ENCODE data around the gene ADGRB2.
A peak's percentile ranks its signal among the peaks of the same experiment; 100 is the strongest.

ADGRB2 gene

GRCh38 chr1:31763671-31764311 is 349 bp downstream of the ADGRB2 start:
- DNase-seq (ENCODE audit: low read depth): no peak

GRCh38 chr1:31762726-31763670 is 1.1 kb downstream of the ADGRB2 start:
- DNase-seq (ENCODE audit: low read depth): no peak

- no peak for DNase-seq (ENCODE audit: low read depth)
These were observed 1.8 kb downstream of the ADGRB2 start for GRCh38 chr1:31762323-31762722.

GRCh38 chr1:31761883-31762282 is 2.3 kb downstream of the ADGRB2 start:
- DNase-seq (ENCODE audit: low read depth): no peak

DNA sequence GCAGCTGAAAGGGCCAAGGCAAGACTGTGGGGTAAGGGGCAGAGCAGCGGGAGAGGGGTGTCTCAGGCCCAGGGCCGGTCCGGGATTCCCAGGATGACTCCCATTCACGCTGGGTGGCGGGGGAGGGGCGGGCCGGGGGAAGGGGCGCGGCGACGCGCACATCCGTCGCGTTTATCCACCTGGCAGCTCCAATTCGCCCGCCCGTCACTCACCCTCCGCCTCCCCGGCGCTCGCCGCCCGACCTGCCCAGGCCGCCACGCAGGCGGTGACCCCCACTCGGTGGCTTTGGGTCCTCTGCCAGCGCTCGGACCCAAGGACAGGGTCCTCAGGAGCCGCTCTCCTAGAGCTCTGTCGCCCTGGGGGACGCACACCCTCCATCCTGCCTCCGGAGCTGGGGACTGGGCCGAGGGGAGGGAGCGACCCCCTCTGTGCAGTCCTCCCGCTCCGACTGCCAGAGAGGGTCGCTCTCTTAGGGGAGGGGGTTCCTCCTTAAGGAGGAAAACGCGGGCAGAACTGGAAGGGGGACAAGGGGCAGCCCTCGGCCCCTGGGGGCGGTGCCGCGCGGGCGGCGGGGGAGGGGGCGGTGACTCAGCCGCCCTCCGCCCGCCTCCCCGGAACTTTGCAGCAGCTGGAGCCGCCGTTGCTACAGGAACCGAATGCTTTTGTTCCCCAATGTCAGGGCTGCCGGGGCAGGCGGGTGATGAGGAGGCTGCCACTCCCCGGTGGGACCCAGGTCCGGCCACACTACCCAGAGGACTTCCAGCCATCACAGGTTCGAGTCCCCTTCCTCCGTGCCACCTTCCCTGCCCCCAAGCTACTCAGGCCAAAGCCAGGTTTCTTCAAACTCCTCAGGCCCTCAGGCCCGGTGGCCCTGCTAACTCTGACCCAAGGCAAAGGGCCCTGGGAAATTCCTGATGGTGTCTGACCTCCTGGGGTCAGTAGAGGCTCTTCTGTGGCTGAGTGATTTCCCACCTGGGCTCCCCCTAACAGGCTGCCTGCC is 3.4 kb downstream of the ADGRB2 start:
- DNase-seq (ENCODE audit: low read depth): peak; percentile 50

DNA sequence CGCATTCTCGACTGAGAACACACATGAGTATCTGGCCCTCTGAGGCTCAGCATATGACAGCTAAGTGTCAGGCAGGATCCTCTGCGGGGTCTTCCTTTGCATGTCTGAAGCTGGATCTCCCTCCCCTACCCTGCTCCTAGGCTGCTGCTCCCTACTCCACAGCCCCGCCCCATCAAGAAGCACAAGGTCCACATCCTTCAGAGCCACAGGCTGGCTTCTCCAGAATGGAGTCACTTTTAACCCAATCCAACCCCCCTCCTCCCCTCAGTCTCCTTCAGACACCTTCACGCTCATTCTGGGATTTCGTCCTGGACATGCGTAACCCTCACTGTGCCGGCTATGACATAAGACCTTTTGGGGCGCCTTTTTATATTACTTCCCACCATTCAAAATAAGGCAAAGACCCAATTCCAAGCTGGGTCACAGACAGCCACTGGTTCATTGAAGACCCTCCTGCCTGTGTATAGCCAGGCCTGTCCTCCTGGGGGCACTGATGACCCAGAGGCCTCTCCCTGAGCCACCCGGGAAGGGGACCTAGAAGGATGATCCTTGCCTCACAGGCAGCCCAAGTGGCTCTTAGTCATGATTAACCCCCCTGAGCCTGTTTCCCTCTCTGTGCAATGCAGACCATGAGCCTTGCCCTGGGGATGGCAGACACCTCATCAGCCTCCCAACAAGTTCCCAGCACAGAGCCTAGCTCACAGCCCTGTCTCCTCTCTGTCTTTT is 4.7 kb downstream of the ADGRB2 start:
- no peak for DNase-seq (ENCODE audit: low read depth)

DNA sequence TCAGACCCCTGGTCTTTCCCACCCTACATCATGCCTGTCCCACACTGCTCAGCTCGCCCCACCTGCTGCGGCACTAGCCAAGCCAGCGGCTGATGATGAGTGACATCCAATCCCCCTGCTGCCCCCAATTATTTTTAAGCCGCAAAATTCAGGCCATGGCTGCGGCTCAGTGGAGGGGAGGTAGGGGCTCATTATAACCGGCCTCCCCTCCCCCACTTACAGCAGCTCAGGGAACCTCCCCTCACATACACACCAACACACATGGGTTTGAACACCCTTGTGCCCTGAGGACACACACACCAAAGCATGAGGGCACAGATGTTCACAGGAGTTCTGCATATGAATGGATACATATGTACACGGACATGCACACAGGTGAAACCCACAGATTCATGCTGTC is 5.3 kb downstream of the ADGRB2 start:
- no peak for DNase-seq (ENCODE audit: low read depth)

DNA sequence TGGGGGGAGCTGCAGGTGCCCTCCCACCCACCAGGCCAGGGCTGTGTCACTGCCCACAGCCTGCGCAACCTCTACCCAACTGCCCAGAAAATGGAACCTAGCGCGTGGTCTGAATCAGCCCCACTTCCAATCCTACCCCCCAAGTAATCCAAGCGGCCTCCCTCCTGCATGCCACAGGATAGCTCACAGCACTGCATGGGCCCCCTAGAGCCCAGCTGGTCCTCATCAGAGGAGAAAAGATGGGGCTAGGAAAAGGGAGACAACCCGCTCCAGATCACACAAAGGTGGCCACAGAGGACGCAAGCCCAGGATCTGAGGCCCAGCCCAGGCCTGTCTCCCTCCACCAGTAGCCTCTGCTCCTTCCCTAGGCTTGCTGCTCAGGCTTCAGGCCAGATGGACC is 6.2 kb downstream of the ADGRB2 start:
- DNase-seq (ENCODE audit: low read depth): no peak

DNA sequence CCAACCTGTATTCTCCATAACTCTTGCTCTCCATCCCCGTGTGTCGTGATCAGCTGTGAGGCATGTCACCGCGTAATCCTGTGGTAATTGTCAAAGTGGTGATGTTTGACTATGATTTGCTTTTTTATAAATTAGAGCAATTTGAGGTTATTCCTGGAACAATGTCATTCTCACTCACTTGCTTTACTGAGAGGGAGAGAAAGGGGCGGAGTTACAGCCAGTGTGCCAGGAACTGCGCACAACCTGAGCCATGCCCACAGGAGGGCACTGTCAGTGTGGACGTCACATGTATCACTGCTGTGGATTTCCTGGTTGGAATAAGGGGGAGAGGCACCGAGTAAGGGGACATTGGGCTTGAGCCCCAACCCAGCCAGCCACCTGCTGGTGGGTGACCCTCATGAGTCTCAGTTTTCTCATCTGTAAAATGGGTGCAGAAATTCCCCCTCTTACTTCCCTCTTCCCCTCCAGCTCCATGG is 6.9 kb downstream of the ADGRB2 start:
- DNase-seq (ENCODE audit: low read depth): no peak

- no peak for DNase-seq (ENCODE audit: low read depth)
These were observed 7.6 kb downstream of the ADGRB2 start for GRCh38 chr1:31756578-31756977.

DNA sequence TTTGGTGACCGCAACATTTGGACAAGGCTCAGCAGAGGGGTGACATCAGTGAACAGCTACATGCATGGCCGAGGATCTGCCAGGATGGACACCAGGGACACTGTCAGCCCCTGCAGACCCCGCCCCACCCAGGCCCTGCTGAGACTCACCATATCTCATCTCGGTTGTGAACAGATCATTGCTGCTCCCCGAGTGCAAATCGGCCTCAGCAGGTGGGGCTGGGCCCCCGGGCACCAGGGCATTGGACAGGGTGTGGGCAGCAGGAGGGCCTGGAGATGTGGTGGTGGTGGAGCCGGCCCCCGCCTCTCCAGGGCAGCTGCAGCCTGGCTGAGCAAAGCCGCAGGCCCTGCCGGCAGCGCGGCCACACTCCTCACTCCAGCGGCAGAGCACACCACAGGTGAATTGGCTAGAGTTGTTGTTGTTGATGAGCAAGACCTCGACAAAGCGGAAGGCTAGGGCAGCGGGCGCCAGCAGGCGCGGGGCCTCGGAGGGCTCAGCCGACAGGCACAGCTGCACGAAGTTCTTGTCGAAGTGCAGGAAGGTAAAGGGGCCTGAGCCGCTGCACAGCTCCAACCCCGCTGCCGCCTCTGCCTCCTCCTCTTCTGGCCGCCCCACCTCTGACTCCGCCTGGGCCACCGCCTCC is 8.2 kb downstream of the ADGRB2 start:
- no peak for DNase-seq (ENCODE audit: low read depth)

GRCh38 chr1:31755197-31755611 is 8.9 kb downstream of the ADGRB2 start:
- DNase-seq (ENCODE audit: low read depth): no peak

DNA sequence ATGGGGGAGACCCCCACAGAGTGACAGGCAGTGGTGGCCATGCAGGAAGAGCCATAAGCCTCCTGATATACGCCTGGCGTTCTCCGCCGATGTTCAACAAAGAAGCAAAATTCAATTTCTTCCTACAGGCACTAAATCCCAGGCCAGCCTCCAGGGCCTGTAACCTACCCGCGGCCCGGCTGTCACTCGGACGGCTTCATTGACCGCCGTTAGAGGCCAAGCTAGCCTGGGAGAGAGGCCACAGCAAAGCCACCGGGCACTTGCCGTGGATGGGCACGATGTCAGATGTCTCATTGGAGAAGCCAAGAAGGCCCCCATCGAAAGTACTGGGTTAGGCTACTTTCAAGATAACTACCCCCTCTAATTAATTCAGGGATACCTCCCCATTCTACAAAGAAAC is 9.7 kb downstream of the ADGRB2 start:
- DNase-seq (ENCODE audit: low read depth): no peak

DNA sequence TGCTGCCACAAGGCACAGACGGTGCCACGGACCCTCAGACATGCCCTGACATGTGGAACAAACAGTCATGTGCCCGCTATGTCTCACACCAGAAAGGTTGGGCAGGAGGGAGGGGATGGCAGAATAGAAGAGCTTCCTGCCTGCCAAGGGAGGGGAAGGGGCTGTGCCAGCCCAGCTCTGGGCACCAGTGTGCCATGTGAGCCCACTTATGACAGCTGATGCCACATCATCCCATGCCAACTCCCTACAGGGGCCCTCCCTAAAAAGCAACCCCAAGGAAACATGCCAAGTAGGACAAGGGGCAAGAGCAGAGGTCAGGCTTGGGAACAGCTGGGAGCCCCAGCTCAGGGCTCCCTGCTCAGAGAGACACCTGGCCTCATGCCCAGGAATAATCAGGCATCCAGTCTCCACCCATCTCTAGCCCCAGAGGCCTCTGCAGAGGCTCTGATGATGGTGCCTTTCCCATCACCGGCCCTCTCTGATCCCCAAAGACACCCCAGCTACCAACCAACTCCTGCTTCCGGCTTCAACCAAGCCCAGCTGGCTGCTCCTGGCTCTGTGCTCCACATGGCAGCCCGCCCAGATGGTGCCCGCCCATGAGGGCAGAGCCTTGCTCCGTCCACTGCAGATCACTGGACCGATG is 10.3 kb downstream of the ADGRB2 start:
- no peak for DNase-seq (ENCODE audit: low read depth)

DNA sequence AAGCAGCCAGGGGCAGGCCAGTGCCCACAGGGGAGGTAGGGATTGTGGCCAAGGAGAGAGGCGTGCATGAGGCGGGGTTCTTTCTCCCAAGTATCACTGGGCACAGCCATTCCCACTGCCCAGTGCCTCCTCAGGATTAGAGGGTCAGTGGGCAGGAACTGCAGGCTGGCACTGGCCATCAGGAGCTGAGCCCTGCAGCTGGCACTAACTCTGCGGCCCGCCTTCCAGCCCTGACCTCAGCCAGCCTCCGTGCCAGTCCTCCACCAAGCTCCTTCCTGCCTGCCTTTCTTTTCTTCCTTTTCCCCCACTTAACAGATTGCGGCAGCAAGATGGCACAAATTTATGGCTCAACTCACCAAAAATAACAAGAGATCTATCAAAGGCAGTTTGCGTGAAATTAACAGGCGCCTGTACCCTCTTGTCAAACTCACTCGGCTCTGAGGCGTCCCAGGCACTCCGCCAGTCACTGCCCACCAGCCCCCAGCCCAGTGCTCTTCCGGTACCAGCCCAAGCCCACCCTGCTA is 11.1 kb downstream of the ADGRB2 start:
- no peak for DNase-seq (ENCODE audit: low read depth)

GRCh38 chr1:31752258-31752657 is 11.9 kb downstream of the ADGRB2 start:
- no peak for DNase-seq (ENCODE audit: low read depth)

GRCh38 chr1:31751822-31752241 is 12.3 kb downstream of the ADGRB2 start:
- DNase-seq (ENCODE audit: low read depth): no peak

GRCh38 chr1:31750858-31751510 is 13.2 kb downstream of the ADGRB2 start:
- peak; percentile 25 for DNase-seq (ENCODE audit: low read depth)

All from stromal cell of bone marrow (primary cell).